Activated naive CD8-positive, alpha-beta T cell treated with anti-CD3 and anti-CD28 coated beads for 36 hours (primary cell): ENCODE data around the gene STMP1. TPM values are rescaled to one million over a fixed set of nuclear protein-coding genes. Genes with fewer than 3 reads are reported as not detected.

Experiments
- DNase-seq: peaks from one replicate; pipeline ENCODE4 v3.0.0; 2021
- H3K27ac Mint-ChIP-seq: one replicate; pipeline ENCODE4 v1.8.0; 2022; ENCODE audit warnings: mild to moderate bottlenecking, moderate library complexity, mixed read lengths
- H3K27me3 Mint-ChIP-seq: one replicate; pipeline ENCODE4 v1.8.0; 2022; ENCODE audit warnings: mild to moderate bottlenecking, mixed read lengths
- H3K36me3 Mint-ChIP-seq: one replicate; pipeline ENCODE4 v1.8.0; 2021; ENCODE audit warnings: mild to moderate bottlenecking, mixed read lengths
- H3K4me1 Mint-ChIP-seq: one replicate; pipeline ENCODE4 v1.8.0; 2021; ENCODE audit warnings: mixed read lengths
- H3K4me3 Mint-ChIP-seq: one replicate; pipeline ENCODE4 v1.8.0; 2022; ENCODE audit warnings: mild to moderate bottlenecking, moderate library complexity, mixed read lengths
- H3K9me3 Mint-ChIP-seq: one replicate; pipeline ENCODE4 v1.8.0; 2022; ENCODE audit warnings: mixed read lengths
- total RNA-seq, 2 experiments: library from RNA; stranded (reverse); gene quantifications; one replicate each; pipeline ENCODE4 v1.2.3, GENCODE V29; 2021

Gene STMP1
- total RNA-seq, 2 experiments from 2014 or later: 25.4 to 26.8 TPM

GRCh38 chr7:135704698-135705097 is 42.4 kb downstream of the STMP1 start:
- no peaks in the 10 kb centered on the region for H3K9me3 Mint-ChIP-seq
- DNase-seq: no peak
- H3K36me3 Mint-ChIP-seq: peaks cover 4% of the 10 kb centered on the region
- no peak overlapping the region for H3K4me3 Mint-ChIP-seq
- no peaks in the 10 kb centered on the region for H3K27me3 Mint-ChIP-seq
- no peak overlapping the region for H3K27ac Mint-ChIP-seq
- H3K4me1 Mint-ChIP-seq: no peaks in the 10 kb centered on the region

GRCh38 chr7:135706038-135706742 is 43.9 kb downstream of the STMP1 start:
- H3K4me1 Mint-ChIP-seq: no peaks in the 10 kb centered on the region
- no peaks in the 10 kb centered on the region for H3K27me3 Mint-ChIP-seq
- no peaks in the 10 kb centered on the region for H3K9me3 Mint-ChIP-seq
- H3K27ac Mint-ChIP-seq: no peak overlapping the region
- DNase-seq: no peak
- no peak overlapping the region for H3K4me3 Mint-ChIP-seq
- no peaks in the 10 kb centered on the region for H3K36me3 Mint-ChIP-seq

GRCh38 chr7:135706858-135707569 is 44.7 kb downstream of the STMP1 start:
- H3K36me3 Mint-ChIP-seq: no peaks in the 10 kb centered on the region
- no peak overlapping the region for H3K27ac Mint-ChIP-seq
- no peaks in the 10 kb centered on the region for H3K27me3 Mint-ChIP-seq
- H3K4me3 Mint-ChIP-seq: no peak overlapping the region
- no peaks in the 10 kb centered on the region for H3K4me1 Mint-ChIP-seq
- DNase-seq: no peak
- no peaks in the 10 kb centered on the region for H3K9me3 Mint-ChIP-seq

- H3K4me1 Mint-ChIP-seq: no peaks in the 10 kb centered on the region
Observed at GRCh38 chr7:135707570-135707966, 45.3 kb downstream of the STMP1 start.

GRCh38 chr7:135708041-135708440 is 45.7 kb downstream of the STMP1 start:
- Mint-ChIP-seq H3K4me1 (no peaks in the 10 kb centered on the region), H3K27me3 (no peaks in the 10 kb centered on the region), H3K27ac (no peak overlapping the region), H3K36me3 (no peaks in the 10 kb centered on the region), H3K4me3 (no peak overlapping the region), H3K9me3 (no peaks in the 10 kb centered on the region)
- DNase-seq: no peak

More at GRCh38 chr7:135707570-135707966, 45.3 kb downstream of the STMP1 start:
- Mint-ChIP-seq H3K9me3 (no peaks in the 10 kb centered on the region), H3K36me3 (no peaks in the 10 kb centered on the region), H3K27ac (no peak overlapping the region), H3K27me3 (no peaks in the 10 kb centered on the region), H3K4me3 (no peak overlapping the region)
- DNase-seq: no peak

- Mint-ChIP-seq H3K36me3 (no peaks in the 10 kb centered on the region), H3K4me1 (no peaks in the 10 kb centered on the region), H3K4me3 (no peak overlapping the region), H3K27ac (no peak overlapping the region), H3K27me3 (no peaks in the 10 kb centered on the region), H3K9me3 (no peaks in the 10 kb centered on the region)
- DNase-seq: no peak
Observed at GRCh38 chr7:135709508-135709907, 47.2 kb downstream of the STMP1 start.

GRCh38 chr7:135710417-135711138 is 48.3 kb downstream of the STMP1 start:
- Mint-ChIP-seq H3K9me3 (no peaks in the 10 kb centered on the region), H3K4me3 (no peak overlapping the region), H3K27ac (no peak overlapping the region), H3K36me3 (no peaks in the 10 kb centered on the region), H3K4me1 (no peaks in the 10 kb centered on the region), H3K27me3 (no peaks in the 10 kb centered on the region)
- no peak for DNase-seq

- Mint-ChIP-seq H3K4me3 (no peak overlapping the region), H3K27ac (no peak overlapping the region), H3K36me3 (no peaks in the 10 kb centered on the region), H3K27me3 (no peaks in the 10 kb centered on the region), H3K9me3 (no peaks in the 10 kb centered on the region), H3K4me1 (no peaks in the 10 kb centered on the region)
- DNase-seq: no peak
Observed at GRCh38 chr7:135711139-135711469, 48.8 kb downstream of the STMP1 start.

GRCh38 chr7:135712182-135712782 is 50.0 kb downstream of the STMP1 start:
- no peak overlapping the region for H3K27ac Mint-ChIP-seq
- H3K4me3 Mint-ChIP-seq: no peak overlapping the region
- no peaks in the 10 kb centered on the region for H3K9me3 Mint-ChIP-seq
- no peaks in the 10 kb centered on the region for H3K4me1 Mint-ChIP-seq
- no peaks in the 10 kb centered on the region for H3K36me3 Mint-ChIP-seq
- H3K27me3 Mint-ChIP-seq: no peaks in the 10 kb centered on the region
- DNase-seq: no peak

GRCh38 chr7:135712796-135713195 is 50.5 kb downstream of the STMP1 start:
- Mint-ChIP-seq H3K27me3 (no peaks in the 10 kb centered on the region), H3K4me1 (no peaks in the 10 kb centered on the region), H3K36me3 (no peaks in the 10 kb centered on the region), H3K4me3 (no peak overlapping the region), H3K27ac (no peak overlapping the region), H3K9me3 (no peaks in the 10 kb centered on the region)
- no peak for DNase-seq

- Mint-ChIP-seq H3K36me3 (no peaks in the 10 kb centered on the region), H3K27ac (no peak overlapping the region), H3K4me3 (no peak overlapping the region), H3K9me3 (no peaks in the 10 kb centered on the region), H3K4me1 (no peaks in the 10 kb centered on the region), H3K27me3 (peaks cover 7% of the 10 kb centered on the region)
- DNase-seq: no peak
Observed at GRCh38 chr7:135713836-135714470, 51.6 kb downstream of the STMP1 start.

GRCh38 chr7:135714534-135715009 is 52.3 kb downstream of the STMP1 start:
- H3K27ac Mint-ChIP-seq: no peak overlapping the region
- no peaks in the 10 kb centered on the region for H3K36me3 Mint-ChIP-seq
- no peak for DNase-seq
- no peak overlapping the region for H3K4me3 Mint-ChIP-seq
- H3K9me3 Mint-ChIP-seq: no peaks in the 10 kb centered on the region
- peaks cover 8% of the 10 kb centered on the region for H3K27me3 Mint-ChIP-seq
- no peaks in the 10 kb centered on the region for H3K4me1 Mint-ChIP-seq

GRCh38 chr7:135715055-135715522 is 52.8 kb downstream of the STMP1 start:
- no peaks in the 10 kb centered on the region for H3K4me1 Mint-ChIP-seq

GRCh38 chr7:135715673-135716072 is 53.4 kb downstream of the STMP1 start:
- Mint-ChIP-seq H3K9me3 (no peaks in the 10 kb centered on the region), H3K4me3 (no peak overlapping the region), H3K36me3 (no peaks in the 10 kb centered on the region), H3K27ac (no peak overlapping the region), H3K27me3 (peaks cover 12% of the 10 kb centered on the region), H3K4me1 (no peaks in the 10 kb centered on the region)
- DNase-seq: no peak

More at GRCh38 chr7:135715055-135715522, 52.8 kb downstream of the STMP1 start:
- Mint-ChIP-seq H3K4me3 (no peak overlapping the region), H3K36me3 (no peaks in the 10 kb centered on the region), H3K27me3 (peaks cover 12% of the 10 kb centered on the region), H3K9me3 (no peaks in the 10 kb centered on the region), H3K27ac (no peak overlapping the region)
- DNase-seq: no peak
